ENCODE data around the gene CFAP210.

GRCh38 chr2:169694113-169694893 is at the start of gene CFAP210, which contains the start of gene PHOSPHO2:
- TF ChIP-seq, protein P1, sequence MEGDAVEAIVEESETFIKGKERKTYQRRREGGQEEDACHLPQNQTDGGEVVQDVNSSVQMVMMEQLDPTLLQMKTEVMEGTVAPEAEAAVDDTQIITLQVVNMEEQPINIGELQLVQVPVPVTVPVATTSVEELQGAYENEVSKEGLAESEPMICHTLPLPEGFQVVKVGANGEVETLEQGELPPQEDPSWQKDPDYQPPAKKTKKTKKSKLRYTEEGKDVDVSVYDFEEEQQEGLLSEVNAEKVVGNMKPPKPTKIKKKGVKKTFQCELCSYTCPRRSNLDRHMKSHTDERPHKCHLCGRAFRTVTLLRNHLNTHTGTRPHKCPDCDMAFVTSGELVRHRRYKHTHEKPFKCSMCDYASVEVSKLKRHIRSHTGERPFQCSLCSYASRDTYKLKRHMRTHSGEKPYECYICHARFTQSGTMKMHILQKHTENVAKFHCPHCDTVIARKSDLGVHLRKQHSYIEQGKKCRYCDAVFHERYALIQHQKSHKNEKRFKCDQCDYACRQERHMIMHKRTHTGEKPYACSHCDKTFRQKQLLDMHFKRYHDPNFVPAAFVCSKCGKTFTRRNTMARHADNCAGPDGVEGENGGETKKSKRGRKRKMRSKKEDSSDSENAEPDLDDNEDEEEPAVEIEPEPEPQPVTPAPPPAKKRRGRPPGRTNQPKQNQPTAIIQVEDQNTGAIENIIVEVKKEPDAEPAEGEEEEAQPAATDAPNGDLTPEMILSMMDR (IDR thresholded peaks at IDR 0.05): peak in 1 of 6 experiments; percentile 13
- peak in 3 of 4 donors; percentile 71 to 90 (median 81) for TF ChIP-seq POLR2A (IDR thresholded peaks at IDR 0.05)
